Fibroblast of pulmonary artery (primary cell): ENCODE data around the gene NUDT6.
A peak's percentile ranks its signal among the peaks of the same experiment; 100 is the strongest.

Experiments
- DNase-seq: peaks from one replicate; pipeline ENCODE4 v3.0.0-alpha.2; 2010; ENCODE audit warnings: low read depth
- H3K4me3 ChIP-seq: replicated peaks from 2 replicates; pipeline ENCODE4 v1.5.1; 2011; ENCODE audit warnings: low read depth, mild to moderate bottlenecking, control low read depth, low read length, moderate library complexity
- TF ChIP-seq, protein P1 (sequence below): IDR thresholded peaks from 2 replicates; pipeline ENCODE4 v1.5.1; 2011; ENCODE audit warnings: mild to moderate bottlenecking, control low read depth, low read length, inconsistent platforms; ENCODE audit errors: missing control alignments

Gene NUDT6

DNA sequence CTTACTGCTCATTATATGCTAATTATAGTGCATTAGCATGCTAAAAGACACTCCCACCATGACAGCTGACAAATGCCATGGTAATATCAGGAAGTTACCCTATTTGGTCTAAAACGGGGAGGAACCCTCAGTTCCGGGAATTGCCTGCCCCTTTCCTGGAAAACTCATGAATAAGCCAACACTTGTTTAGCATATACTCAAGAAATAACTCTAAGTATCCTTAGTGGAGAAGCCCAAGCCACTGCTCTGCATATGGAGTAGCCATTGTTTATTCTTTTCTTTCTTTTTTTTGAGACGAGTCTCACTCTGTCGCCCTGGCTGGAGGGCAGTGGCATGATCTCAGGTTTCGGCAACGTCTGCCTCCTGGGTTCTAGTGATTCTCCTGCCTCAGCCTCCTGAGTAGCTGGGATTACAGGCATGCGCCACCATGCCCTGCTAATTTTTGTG, 15.5 kb downstream of the NUDT6 start:
- TF ChIP-seq, protein P1, sequence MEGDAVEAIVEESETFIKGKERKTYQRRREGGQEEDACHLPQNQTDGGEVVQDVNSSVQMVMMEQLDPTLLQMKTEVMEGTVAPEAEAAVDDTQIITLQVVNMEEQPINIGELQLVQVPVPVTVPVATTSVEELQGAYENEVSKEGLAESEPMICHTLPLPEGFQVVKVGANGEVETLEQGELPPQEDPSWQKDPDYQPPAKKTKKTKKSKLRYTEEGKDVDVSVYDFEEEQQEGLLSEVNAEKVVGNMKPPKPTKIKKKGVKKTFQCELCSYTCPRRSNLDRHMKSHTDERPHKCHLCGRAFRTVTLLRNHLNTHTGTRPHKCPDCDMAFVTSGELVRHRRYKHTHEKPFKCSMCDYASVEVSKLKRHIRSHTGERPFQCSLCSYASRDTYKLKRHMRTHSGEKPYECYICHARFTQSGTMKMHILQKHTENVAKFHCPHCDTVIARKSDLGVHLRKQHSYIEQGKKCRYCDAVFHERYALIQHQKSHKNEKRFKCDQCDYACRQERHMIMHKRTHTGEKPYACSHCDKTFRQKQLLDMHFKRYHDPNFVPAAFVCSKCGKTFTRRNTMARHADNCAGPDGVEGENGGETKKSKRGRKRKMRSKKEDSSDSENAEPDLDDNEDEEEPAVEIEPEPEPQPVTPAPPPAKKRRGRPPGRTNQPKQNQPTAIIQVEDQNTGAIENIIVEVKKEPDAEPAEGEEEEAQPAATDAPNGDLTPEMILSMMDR: no peak
- H3K4me3 ChIP-seq: no peak overlapping the region
- no peak for DNase-seq

DNA sequence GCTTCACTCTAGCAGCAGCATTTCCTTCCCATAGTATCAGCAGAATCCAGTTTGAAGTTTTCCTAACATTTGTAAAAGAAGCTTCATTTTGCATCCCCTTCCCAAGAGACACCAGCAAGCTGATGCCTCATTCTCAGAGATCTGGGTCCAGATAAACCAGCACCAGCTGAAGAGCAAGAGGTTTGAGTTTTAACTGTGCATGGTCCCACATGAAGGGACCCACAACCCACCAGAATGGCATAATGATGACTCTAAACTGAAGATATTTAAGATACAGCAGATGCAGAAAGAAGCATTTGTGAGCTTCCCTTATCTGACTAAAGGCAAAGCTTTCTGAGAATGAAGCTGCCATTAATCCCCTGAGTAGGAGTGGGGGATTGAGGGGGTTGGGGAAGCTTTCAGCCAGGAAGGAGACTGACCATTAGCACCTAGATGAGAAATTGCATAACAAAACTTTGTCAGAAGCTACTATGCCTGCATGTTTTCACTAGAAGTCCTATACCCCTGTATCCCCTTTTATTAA, 18.6 kb downstream of the NUDT6 start:
- H3K4me3 ChIP-seq: no peak overlapping the region
- TF ChIP-seq, protein P1: no peak
- DNase-seq: no peak

DNA sequence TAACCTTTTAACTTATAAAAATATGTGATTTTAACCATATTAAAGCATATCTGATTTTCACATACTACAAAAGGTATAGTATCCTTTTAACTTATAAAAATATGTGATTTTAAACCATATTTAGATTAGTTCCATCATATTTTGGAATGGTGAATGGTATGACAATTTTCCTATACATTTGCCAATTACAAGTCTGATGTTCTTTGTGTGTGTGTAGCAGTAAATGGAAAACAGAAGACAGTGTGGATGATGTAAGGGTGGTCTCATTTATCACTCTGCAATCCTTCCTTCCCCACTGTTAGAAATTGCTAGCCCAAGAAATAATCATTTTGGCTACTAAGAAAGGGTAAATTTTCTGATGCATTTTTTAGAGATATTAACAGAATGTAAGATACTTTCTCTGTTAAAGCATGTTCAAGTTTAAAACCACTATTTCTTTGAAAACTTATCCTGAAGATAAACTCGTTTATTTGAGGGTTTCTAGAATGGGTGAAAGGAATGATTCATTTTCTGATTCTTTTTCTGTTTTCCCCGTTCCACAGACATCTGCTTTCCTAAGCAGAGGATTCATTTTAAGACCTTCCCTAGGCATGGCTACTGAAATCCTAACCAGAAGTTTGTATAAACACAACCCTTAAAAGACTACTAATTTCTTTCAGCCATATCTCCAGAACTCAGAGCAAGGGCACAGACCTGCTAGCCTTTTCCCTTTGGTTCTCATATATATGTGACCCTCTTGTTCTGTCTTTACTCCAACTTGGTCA, 21.0 kb downstream of the NUDT6 start:
- TF ChIP-seq, protein P1: no peak
- no peak overlapping the region for H3K4me3 ChIP-seq
- no peak for DNase-seq

DNA sequence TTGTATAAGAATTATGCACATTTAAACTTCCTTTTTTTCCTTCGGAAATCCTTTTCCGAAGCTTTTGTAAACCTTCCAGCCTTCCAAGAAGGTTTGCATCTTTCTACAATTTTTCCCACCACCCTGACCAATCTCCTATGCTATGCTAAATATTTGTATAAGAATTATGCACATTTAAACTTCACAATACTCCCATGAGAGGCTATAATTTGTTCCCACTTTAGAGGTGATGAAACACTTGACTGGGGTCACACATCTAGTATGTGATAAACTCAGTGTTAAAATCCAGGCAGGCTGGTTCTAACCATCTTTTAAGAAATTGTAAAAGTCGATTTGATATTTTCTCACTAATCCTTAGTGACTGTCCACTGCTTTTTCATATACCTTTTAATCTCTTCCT, 22.1 kb downstream of the NUDT6 start:
- H3K4me3 ChIP-seq: no peak overlapping the region

DNA sequence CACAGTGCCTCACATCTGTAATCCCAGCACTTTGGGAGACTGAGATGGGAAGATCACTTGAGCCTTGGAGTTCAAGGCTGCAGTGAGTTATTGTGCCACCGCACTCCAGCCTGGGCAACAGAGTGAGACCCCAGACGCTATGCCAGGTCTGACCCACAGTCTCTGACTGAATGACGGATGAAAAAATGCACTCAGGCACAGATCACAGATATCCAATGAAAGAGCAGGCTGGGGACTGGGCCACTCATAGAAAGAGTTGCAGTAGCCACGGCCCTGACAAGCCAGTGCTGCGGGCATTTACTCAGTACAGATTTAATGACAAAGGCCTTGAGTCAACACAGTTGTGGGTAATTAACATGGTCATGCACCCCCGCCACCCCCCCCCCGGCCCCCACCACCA, 22.7 kb downstream of the NUDT6 start:
- TF ChIP-seq, protein P1: no peak
- no peak overlapping the region for H3K4me3 ChIP-seq
- no peak for DNase-seq

More for the DNA sequence above, 22.1 kb downstream of the NUDT6 start:
- no peak for DNase-seq
- TF ChIP-seq, protein P1: no peak

DNA sequence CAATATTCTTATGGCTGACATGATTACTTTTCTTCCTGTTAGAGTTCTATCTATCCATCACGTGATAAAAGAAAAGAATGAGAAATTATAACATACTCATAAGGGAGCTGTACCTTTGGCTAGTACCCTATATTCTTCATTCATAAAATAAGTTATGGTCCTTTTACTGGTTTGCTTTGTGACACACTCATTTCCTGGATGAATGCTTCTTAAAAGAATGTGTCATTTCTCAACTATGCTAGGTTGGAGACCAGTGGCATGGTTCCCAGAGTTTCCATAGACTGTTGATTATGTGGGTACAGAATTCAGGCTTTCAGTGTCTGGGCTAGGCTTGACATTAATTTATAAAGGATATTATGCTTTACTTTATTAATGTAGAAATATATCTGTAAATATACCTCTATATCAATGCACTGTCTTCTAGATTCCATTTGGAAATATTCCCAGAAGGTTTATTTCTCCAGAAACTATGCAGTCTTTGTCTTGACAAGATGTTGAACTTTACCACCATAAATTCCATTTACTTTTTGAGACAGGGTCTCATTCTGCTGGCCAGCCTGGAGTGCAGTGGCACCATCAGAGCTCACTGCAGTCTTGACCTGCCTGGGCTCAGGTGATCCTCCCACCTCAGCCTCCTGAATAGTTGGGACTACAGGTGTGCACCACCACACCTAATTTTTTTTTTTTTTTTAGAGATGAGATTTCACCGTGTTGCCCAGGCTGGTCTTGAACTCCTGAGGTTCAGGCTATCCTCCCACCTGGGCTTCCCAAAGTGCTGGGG, 23.8 kb downstream of the NUDT6 start:
- TF ChIP-seq, protein P1: no peak
- no peak overlapping the region for H3K4me3 ChIP-seq
- peak; percentile 91 for DNase-seq
